ENCODE results near the gene CHKB.
"Not testable (repeated sequence)": the region's sequence is repeated elsewhere in the genome, so short reads cannot be mapped to it uniquely, and the experiment has no call there.

The CHKB gene

GRCh38 chr22:50611341-50612060, 28.9 kb upstream of the CHKB start:
- no peak for DNase-seq

DNA sequence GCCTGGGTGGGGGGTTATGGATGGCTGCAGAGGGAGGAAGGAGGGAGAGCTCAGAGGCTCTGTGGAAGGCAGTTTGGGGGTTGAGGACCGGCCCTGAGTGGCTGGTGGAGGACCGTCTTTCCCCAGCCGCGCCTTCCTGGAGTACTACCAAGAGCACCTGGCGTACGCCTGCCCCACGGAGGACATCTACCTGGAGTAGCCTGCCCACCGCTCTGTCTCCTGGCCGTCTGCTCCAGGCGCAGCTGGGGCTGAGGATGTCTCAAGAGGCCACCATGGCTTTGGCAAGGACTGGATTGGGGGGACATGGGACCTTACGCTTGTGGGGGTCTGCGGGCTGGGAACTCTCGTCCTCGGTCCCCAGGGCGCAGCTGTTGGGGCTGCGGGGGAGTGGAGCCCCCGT, 27.9 kb upstream of the CHKB start:
- DNase-seq: no peak

GRCh38 chr22:50610041-50610451, 27.4 kb upstream of the CHKB start:
- DNase-seq: no peak

DNA sequence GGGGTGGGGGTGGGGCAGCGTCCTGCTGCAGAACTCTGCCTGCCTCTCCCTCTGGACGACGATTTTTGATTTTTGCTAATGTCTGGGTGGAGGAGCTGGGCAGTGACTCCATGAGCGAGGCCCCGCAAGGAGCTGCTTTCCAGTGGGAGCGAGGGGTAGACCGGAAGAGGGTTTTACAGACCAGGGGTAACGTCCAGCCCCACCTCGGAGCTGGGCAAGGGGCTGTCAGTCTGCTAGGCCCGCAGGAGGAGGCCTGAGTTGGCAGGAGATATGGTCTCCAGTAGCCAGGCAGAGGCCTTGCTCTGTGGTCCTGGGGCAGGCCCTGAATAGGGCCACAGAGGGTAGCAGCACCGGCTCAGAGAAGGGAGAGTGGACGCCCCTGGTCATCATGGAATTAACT, 26.9 kb upstream of the CHKB start:
- no peak for DNase-seq

DNA sequence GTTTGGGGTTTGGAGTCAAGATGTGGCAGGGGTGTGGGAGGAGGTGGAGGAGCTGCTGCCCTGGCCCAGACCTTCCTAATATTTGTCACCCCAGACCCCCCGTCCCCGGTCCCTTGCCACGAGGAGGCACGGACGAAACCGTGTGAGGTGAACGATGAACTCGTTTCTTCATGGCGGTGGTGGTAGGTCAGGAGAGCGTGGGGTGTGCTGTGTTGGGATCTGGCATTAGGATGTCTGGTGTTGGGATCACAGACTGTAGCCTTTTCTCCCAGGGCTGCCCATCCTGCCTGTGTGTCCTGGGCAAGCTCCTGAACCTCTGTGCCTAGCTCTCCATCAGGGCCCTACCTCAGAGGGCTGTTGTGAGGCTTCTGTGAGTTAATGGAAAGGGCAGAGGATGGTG, 26.3 kb upstream of the CHKB start:
- DNase-seq: no peak

GRCh38 chr22:50608058-50608840, 25.6 kb upstream of the CHKB start:
- DNase-seq: not testable (repeated sequence)

DNA sequence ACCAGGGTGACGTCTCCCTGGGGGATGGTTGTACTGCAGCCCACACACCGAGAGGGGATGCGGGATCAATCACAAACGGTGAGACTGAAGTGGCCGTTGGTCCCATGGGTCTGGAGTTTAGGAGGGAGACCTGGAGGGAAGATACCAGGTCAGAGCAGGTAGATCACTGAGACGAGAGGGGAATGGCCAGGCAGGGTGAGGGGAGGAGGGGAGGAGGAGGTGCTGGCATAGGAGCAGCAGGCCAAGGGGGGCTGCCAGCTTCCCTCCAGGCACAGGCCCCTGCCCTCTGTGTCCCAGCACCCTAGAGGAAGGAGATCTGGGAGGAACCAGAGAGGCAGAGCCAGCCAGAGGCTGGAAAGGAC, 25.0 kb upstream of the CHKB start:
- no peak for DNase-seq

GRCh38 chr22:50606946-50607658, 24.5 kb upstream of the CHKB start:
- no peak for DNase-seq

DNA sequence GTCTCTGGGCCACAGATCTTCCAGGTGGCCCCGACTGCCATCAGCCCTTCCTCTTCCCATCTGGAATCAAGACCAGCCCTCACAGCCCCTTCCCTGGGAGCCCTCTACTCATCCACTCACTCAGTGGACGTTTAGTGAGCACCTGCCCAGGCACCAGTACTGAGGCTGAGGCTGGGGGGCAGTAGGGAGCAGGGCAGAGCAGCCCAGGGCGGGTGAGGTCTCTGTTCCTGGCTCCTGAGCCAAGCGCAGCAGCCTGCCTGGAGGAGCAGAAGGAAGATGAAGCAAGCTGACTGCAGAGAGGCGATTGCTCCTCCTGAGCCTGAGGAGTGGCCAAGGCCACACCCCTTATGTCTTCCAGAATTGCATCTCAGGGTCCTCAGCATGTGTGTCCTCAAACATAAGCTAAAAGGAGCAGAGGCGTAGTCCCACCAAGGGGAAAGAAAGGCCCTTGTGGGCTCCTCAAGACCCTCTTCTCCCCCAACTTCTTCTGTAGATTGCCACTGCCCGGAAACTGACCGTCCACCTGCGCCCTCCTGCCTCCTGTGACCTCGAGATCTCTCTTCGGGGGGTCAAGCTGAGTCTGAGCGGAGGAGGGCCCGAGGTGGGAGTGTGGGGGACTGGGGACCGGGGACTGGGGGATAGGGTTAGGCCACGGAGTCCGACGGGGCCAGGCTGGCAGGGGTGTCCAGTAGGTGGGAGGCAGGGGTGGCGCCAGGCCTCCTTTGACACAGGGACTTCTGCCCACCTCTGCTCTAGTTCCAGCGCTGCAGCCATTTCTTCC, 23.7 kb upstream of the CHKB start:
- no peak for DNase-seq

DNA sequence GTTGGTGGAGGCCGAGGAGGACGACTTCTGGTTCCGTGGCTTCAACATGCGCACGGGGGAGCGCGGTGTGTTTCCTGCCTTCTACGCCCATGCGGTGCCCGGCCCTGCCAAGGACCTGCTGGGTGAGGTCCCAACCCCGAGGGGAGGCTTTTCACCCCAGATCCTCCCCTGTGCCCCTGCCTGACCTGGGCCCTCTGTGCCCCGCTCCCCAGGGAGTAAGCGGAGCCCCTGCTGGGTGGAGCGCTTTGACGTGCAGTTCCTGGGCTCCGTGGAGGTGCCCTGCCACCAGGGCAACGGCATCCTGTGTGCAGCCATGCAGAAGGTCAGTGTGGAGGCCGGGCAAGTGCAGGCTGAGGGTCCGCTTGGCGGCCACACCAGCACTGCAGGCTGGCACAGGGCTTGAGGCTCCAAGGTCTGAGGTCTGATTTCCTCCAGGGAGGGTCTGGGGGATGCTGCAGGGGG, 23.0 kb upstream of the CHKB start:
- no peak for DNase-seq

DNA sequence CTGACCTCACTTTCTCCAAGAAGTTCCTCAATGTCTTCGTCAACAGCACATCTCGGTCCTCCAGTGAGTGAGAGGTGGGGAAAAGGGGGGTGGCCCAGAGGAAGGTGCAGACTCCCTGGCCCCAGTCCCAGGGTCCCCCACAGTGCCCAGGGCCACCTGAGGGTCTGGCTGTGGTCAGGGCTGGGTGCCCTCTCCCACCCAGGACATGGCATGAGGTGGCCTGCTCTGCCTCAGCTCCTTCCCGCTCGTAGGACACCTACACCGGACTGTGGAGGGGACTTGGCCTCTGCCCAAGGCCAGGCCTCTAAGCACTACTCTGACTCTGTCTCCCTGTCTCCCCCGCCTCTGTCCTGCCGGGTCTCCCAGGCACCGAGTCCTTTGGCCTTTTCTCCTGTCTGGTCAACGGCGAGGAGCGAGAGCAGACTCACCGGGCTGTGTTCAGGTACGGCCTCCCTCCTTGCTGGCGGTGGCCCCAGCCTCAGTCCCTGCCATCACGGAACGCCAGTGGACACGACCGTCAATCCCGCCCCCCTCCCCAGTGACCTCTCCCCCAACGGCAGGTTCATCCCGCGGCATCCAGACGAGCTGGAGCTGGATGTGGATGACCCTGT, 22.5 kb upstream of the CHKB start:
- DNase-seq: no peak

GRCh38 chr22:50604256-50605001, 21.8 kb upstream of the CHKB start:
- no peak for DNase-seq

DNA sequence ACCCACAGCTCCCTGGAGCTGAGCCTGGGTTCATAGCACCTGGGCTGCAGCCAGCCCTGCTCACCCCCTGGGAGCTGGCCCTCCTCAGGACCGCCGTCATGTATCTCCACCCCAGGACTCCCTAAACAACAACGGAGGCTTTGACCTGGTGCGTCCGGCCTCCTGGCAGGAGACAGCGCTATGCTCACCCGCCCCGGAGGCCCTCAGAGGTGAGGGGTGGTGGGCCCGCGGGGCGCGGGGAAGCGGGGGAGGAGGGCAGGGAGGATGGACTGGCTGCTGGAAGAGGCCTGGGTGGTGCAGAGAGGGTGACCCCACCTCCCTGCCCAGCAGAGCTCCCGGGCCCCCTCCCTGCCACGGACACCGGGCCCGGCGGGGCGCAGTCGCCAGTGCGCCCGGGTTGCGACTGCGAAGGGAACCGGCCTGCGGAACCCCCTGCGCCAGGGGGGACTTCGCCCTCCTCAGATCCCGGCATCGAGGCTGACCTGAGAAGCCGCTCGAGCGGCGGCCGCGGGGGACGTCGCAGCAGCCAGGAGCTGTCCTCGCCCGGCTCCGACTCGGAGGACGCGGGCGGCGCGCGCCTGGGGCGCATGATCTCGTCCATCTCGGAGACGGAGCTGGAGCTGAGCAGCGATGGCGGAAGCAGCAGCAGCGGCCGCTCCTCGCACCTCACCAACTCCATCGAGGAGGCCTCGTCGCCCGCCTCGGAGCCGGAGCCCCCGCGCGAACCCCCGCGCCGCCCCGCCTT, 21.0 kb upstream of the CHKB start:
- DNase-seq: no peak

- no peak for DNase-seq
These were observed 19.7 kb upstream of the CHKB start for GRCh38 chr22:50602338-50602700.

- DNase-seq: no peak
These were observed 19.2 kb upstream of the CHKB start for GRCh38 chr22:50601669-50602337.

- no peak for DNase-seq
These were observed 18.5 kb upstream of the CHKB start for GRCh38 chr22:50600967-50601668.

DNA sequence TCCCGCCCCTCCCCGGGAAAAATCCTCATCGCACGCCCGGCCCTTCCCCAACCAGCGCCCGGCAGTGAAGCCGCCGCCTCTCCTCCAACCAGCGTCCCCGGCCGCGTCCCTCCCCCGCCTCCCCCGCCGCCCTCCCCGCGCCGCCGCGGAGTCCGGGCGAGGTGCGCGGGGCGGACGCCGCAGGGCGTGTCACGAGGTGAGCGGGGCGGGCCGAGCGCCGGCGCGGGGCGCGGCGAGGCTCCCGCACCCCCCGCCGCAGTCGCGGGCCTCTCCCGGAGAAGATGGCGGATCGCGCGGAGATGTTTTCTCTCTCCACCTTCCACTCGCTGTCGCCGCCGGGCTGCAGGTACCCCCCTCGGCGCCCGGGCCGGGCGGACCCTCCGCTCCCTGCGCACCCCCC, 17.9 kb upstream of the CHKB start, which contains the start of gene MAPK8IP2:
MAPK8IP2 (plus strand) TSS at position 256 of the 400 bp plus-strand sequence; CDS start at position 282, 26 bp downstream.
- no peak for DNase-seq

DNA sequence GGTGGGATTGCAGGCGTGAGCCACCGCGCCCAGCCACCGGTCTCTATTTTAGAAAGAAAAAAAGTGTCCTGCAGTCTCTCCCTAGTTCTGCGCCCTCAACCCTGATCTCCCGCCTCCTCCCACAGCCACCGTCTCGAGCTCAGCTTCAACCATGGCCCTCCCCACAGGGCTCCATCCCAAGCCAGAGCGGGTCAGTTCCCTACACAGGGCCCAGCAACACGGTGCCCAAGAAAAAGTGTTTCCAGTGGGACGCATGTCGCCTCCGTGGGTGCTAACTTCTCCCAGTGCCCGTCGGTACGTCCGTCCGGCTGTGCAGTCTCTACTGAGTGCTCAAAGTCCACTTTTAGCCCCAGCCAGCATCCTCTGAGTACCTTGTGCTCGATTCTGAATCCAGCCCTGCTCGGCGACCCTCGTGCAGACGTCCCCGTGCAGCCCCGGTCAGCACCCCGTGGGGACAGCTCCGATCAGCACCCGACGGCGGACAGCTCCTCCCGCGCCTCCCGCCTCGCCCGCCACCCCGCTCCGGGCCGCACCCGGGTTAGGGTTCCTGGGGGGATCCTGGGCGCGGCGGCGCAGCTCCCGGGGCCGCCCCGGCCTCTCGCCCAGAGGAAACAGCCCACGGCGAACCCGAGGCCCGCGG, 17.3 kb upstream of the CHKB start:
- no peak for DNase-seq

- DNase-seq: no peak
These were observed 14.4 kb upstream of the CHKB start for GRCh38 chr22:50597097-50597496.

All from KG1 (cell line).